Measurements from ENCODE around the gene LSM10. TPM values are rescaled to one million over a fixed set of nuclear protein-coding genes. Genes with fewer than 3 reads are reported as not detected.

The LSM10 gene
- total and polyA plus RNA-seq, 2 donors = 14.2 to 44.2 TPM

DNA sequence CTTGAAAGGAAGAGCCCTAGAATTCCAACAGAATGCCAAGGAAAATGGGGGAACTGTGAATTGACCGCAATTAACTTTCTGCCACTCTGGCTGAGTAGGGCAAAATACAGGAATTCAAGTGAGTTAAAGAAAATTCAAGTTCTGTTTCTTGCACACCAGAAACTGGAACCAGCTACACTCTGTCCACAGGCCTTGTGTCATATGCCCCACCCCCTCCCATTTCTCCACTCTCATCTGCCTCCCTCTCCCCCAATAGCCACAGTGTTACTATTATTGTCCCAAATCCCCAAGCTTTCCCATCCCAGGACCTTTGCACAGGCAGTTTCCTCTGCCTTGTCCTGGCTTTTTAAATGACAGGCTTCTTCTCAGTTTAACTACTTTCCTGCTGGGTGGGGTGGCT lies 7.7 kb downstream of the LSM10 start:
- 98% methylated on average over 1 of the region's 1 CpG for WGBS
- no peaks in the 10 kb centered on the region for H3K27me3 ChIP-seq (ENCODE audit: control insufficient read depth in 2 of 2, insufficient read depth in 1 of 2, low read length in 1 of 2)
- peaks cover 5 to 16% of the 10 kb centered on the region in 2 donors for H3K4me1 ChIP-seq (ENCODE audit: control insufficient read depth in 2 of 2, insufficient read depth in 2 of 2, low read length in 2 of 2)

DNA sequence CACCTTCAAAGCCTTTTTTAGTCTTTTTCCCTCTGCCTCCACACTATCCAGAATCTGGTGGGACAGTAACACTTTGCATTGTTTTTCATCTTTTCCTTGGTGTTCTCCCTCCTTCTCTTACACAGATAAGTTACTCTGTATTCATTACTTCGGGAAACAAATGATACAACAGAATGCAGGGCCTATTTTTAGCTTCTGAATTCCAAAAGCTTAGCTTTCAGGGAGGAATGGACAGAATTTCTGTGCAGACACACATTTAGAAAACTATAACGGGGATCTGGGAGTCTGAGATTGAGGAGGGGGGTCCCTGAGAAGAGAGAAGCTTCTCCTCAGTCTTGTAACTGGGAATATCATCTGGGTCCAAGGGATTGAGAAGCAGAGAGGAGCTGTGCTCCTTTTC lies 8.4 kb downstream of the LSM10 start:
- DNase-seq (ENCODE audit: low read depth in 6 of 9, low spot score in 9 of 9) = no peak
- 95% methylated on average over 2 of the region's 2 CpGs for WGBS
- no peaks in the 10 kb centered on the region for H3K27me3 ChIP-seq (ENCODE audit: control insufficient read depth in 2 of 2, insufficient read depth in 1 of 2, low read length in 1 of 2)
- peaks cover 27 to 29% of the 10 kb centered on the region in 2 donors for H3K36me3 ChIP-seq (ENCODE audit: control insufficient read depth in 2 of 2, insufficient read depth in 2 of 2, low read length in 1 of 2)
- peak overlapping the region in 1 of 2 donors; percentile 49 for H3K27ac ChIP-seq (ENCODE audit: low read depth in 1 of 2, low read length in 1 of 2)
- H3K4me3 ChIP-seq (ENCODE audit: low read length in 2 of 2) = no peak overlapping the region
- peaks cover 11 to 23% of the 10 kb centered on the region in 2 donors for H3K4me1 ChIP-seq (ENCODE audit: control insufficient read depth in 2 of 2, insufficient read depth in 2 of 2, low read length in 2 of 2)
- no peaks in the 10 kb centered on the region for H3K9me3 ChIP-seq (ENCODE audit: control insufficient read depth in 2 of 2, insufficient read depth in 1 of 2, low read length in 1 of 2)

More for the DNA sequence above, 7.7 kb downstream of the LSM10 start:
- H3K36me3 ChIP-seq (ENCODE audit: control insufficient read depth in 2 of 2, insufficient read depth in 2 of 2, low read length in 1 of 2) = peaks cover 27 to 29% of the 10 kb centered on the region in 2 donors
- peak overlapping the region; percentile 21 to 49 for H3K27ac ChIP-seq (ENCODE audit: low read depth in 1 of 2, low read length in 1 of 2)
- no peak for DNase-seq (ENCODE audit: low read depth in 6 of 9, low spot score in 9 of 9)
- H3K4me3 ChIP-seq (ENCODE audit: low read length in 2 of 2) = no peak overlapping the region
- no peaks in the 10 kb centered on the region for H3K9me3 ChIP-seq (ENCODE audit: control insufficient read depth in 2 of 2, insufficient read depth in 1 of 2, low read length in 1 of 2)

DNA sequence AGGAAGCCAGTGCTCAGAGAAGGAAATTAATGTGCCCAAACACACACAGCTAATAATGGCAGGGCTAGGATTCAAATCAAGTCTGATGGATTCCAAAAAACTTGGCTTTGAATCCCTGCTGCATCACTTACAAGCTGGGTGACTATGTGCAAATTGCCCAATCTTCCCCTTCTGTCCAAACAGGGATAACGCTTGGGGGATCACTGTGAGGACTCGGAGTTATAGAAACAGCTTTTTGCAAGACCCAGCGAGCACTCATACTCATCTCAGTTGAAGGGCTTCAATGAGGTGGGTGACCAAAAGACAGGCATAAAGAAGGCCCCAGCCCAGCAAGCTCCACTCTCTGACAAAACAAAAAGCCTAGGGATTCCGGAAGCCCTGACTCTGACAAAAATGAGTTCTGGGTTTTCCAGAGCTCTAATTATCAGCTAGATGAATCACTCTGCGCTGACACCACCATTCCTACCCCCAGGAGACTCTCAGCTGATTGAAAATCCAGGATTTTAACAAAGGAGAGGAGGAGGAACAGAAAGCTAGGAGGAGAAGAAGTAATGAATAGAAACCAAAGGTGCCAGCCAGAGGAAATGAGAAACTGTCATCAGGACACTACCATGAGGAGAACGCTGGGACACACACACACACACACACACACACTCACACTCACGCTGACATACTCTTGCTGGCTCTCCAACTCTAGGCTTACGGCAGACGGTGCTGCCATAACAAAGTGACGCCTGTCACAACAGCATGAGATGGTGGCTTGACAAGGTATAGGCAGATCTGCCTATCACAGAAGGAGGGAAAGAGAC lies 10.4 kb downstream of the LSM10 start:
- peak overlapping the region; percentile 79 to 84 for H3K27ac ChIP-seq (ENCODE audit: low read depth in 1 of 2, low read length in 1 of 2)
- no peaks in the 10 kb centered on the region for H3K27me3 ChIP-seq (ENCODE audit: control insufficient read depth in 2 of 2, insufficient read depth in 1 of 2, low read length in 1 of 2)
- no peak overlapping the region for H3K4me3 ChIP-seq (ENCODE audit: low read length in 2 of 2)
- H3K36me3 ChIP-seq (ENCODE audit: control insufficient read depth in 2 of 2, insufficient read depth in 2 of 2, low read length in 1 of 2) = peaks cover 13 to 15% of the 10 kb centered on the region in 2 donors
- peaks cover 11 to 26% of the 10 kb centered on the region in 2 donors for H3K4me1 ChIP-seq (ENCODE audit: control insufficient read depth in 2 of 2, insufficient read depth in 2 of 2, low read length in 2 of 2)
- DNase-seq (ENCODE audit: low read depth in 6 of 9, low spot score in 9 of 9) = no peak
- no peaks in the 10 kb centered on the region for H3K9me3 ChIP-seq (ENCODE audit: control insufficient read depth in 2 of 2, insufficient read depth in 1 of 2, low read length in 1 of 2)
- WGBS = 94% methylated on average over 10 of the region's 10 CpGs

DNA sequence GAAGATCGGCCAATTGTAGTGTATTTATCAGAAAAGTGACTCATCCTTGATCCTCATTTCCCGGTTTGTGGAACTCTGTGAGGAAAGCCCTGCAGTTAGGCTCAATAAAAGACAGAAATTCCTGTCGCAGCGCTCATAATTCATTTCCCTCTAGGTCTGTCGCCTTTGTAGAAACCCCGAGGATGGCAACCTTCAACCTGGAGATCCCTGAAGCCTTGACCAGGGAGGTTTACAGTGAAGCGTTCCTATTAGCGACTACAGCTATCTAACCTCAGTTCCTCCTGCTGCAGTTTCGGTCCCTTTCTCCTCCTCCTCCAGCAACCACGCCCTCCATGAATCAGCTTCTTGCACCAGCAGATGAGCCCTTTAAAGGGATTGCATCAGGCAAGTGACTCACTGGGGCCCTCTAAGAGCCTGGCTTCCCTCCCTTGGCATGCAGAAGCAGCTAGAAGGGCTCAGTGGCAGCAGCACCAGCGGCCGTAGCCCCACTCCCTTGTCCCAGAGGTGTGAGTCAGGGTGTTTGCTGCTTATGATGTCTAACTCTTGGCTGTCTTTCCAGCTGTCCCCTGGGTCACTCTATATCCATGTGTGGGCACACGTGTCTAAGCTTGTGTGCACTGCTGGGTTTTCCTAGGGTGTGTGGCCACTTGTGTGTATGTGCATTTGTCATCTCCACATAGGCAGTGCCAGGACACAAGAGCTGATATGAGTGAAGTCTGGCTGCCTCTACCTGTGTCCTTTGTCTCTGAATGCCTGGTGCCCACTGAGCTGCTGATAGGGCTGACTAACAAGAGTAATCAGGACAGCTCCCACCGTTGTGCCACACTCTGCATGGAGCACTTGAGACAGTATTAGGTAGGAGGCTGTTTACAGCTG lies 11.2 kb downstream of the LSM10 start:
- H3K36me3 ChIP-seq (ENCODE audit: control insufficient read depth in 2 of 2, insufficient read depth in 2 of 2, low read length in 1 of 2) = peaks cover 11% of the 10 kb centered on the region in 2 donors
- H3K4me1 ChIP-seq (ENCODE audit: control insufficient read depth in 2 of 2, insufficient read depth in 2 of 2, low read length in 2 of 2) = peaks cover 11 to 26% of the 10 kb centered on the region in 2 donors
- no peaks in the 10 kb centered on the region for H3K27me3 ChIP-seq (ENCODE audit: control insufficient read depth in 2 of 2, insufficient read depth in 1 of 2, low read length in 1 of 2)
- peak overlapping the region; percentile 43 to 74 for H3K4me3 ChIP-seq (ENCODE audit: low read length in 2 of 2)
- H3K27ac ChIP-seq (ENCODE audit: low read depth in 1 of 2, low read length in 1 of 2) = peak overlapping the region; percentile 79 to 84
- H3K9me3 ChIP-seq (ENCODE audit: control insufficient read depth in 2 of 2, insufficient read depth in 1 of 2, low read length in 1 of 2) = no peaks in the 10 kb centered on the region
- 10% methylated on average over 14 of the region's 14 CpGs for WGBS
- peak in 4 of 9 donors; percentile 47 to 78 (median 52) for DNase-seq (ENCODE audit: low read depth in 6 of 9, low spot score in 9 of 9)

DNA sequence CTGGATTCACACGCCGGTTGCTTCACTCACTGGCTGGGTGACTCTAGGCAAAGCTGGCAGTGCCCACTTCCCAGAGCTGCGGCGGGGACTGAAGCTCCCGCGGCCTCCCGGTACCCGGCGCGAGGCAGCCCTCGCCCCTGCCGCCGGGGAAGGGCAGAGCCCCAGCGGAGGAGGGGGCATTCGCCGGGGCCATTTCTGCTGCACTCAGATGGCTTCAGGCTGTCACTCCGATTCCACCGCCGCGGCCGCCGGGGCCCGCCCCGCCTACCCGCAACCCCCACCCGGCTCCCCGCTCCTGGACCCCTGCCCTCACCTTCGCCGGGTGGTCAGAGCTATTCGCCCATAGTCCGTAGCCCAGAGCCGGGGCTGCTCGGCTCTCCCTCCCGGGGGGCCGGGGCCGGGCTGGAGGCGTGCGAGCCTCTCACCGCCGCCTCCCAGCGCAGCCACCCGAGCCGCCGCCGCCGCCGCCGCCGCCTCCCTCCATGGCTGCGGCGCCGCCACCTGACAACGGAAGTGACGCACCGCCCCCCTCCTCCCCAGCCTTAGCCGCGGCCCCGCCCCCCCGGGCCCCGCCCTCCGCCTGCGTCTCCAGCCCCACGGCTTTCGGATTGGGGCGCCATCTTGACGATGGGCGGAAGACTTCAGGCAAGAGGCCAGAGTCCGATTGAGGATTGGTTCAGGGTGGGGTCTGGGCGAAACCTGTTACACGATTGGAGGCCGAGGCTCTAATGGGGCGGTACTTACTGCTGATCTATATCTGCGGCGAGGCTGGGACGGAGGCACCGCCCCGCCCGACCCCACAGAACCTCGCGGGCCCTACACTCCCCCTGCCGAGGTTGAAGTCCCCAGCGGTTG lies 12.1 kb downstream of the LSM10 start, which contains the start of gene STK40:
Gene STK40, minus strand, starts transcription at position 515 of the 855 bp plus-strand sequence. CDS start 24,592 bp downstream, outside the sequence.
- DNase-seq (ENCODE audit: low read depth in 6 of 9, low spot score in 9 of 9) = peak; percentile 94 to 99 (median 97)
- Histone ChIP-seq H3K27ac (ENCODE audit: low read depth in 1 of 2, low read length in 1 of 2) (peak within 1 kb of the TSS; percentile 79 to 90), H3K4me1 (ENCODE audit: control insufficient read depth in 2 of 2, insufficient read depth in 2 of 2, low read length in 2 of 2) (peaks cover 11 to 26% of the 10 kb centered on the region in 2 donors), H3K9me3 (ENCODE audit: control insufficient read depth in 2 of 2, insufficient read depth in 1 of 2, low read length in 1 of 2) (no peaks in the 10 kb centered on the region), H3K4me3 (ENCODE audit: low read length in 2 of 2) (peak within 1 kb of the TSS; percentile 67 to 74), H3K27me3 (ENCODE audit: control insufficient read depth in 2 of 2, insufficient read depth in 1 of 2, low read length in 1 of 2) (no peaks in the 10 kb centered on the region), H3K36me3 (ENCODE audit: control insufficient read depth in 2 of 2, insufficient read depth in 2 of 2, low read length in 1 of 2) (peaks cover 3 to 4% of the 10 kb centered on the region in 2 donors)
- under 1% methylated on average over 82 of the region's 82 CpGs for WGBS

DNA sequence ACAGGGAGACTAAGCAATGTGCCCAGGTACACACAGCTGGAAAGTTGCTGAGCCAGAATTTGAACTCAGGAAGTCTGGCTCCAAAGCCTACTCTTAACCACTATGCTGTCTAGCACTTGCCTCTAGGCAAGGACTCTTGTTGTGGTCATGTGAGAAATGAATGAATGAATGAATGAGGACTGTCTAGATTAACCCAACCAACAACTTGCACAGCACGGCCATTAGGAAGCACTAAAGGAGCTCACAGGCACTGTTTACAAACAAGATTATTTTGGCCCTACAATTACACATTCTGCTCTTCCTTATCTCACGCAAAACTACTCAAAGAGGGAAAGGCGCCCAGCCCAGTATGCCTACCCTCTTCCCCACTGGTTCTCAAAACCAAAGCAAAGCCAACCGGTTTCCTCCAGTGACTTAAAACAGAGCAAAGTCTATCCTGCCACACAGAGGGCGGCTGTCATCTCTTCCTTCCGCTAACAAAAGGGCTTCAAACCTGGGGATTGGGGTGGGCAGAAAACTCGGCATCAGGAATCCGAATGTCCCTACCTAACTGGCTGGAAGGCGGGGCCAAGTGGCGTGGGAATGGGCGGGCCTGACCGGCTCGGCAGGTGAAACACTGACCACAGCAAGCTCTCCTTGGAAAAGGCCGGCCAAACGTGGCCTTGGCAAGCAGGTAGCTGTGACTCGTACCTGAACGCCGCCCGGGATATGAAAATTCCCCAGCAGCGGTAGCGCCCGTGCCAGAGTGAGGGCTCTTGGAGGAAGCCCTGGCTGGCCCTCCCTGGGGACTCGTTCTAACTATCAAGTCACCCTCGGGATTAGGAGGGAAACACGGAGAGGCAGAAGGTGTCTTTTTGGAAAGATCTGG lies 12.9 kb downstream of the LSM10 start:
- WGBS = under 1% methylated on average over 25 of the region's 25 CpGs
- Histone ChIP-seq H3K4me1 (ENCODE audit: control insufficient read depth in 2 of 2, insufficient read depth in 2 of 2, low read length in 2 of 2) (peaks cover 11 to 26% of the 10 kb centered on the region in 2 donors), H3K27ac (ENCODE audit: low read depth in 1 of 2, low read length in 1 of 2) (peak overlapping the region; percentile 73 to 90), H3K4me3 (ENCODE audit: low read length in 2 of 2) (peak overlapping the region; percentile 67 to 74), H3K36me3 (ENCODE audit: control insufficient read depth in 2 of 2, insufficient read depth in 2 of 2, low read length in 1 of 2) (peaks cover 3 to 4% of the 10 kb centered on the region in 2 donors), H3K9me3 (ENCODE audit: control insufficient read depth in 2 of 2, insufficient read depth in 1 of 2, low read length in 1 of 2) (no peaks in the 10 kb centered on the region), H3K27me3 (ENCODE audit: control insufficient read depth in 2 of 2, insufficient read depth in 1 of 2, low read length in 1 of 2) (no peaks in the 10 kb centered on the region)
- peak in 5 of 9 donors; percentile 48 to 81 (median 58) for DNase-seq (ENCODE audit: low read depth in 6 of 9, low spot score in 9 of 9)

DNA sequence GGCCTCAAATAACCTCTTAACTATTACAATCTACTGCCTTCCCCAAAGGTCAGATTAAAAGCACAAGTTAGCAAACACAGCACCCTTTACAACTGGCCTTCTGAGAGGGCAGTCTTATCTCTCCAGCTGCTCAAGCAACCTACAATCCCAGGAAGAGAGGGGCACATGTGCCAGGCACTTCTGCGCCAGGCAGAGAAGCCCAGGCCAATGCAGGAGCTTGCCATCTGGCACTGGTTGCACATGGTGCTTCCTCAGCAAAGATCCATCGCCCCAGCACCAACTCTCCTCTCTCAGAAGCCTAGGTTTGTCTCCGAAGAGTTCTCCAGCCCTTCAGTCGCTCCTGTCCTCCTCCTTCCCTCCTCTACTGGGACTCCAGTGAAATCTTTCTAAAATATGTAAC lies 14.5 kb downstream of the LSM10 start:
- Histone ChIP-seq H3K36me3 (ENCODE audit: control insufficient read depth in 2 of 2, insufficient read depth in 2 of 2, low read length in 1 of 2) (peaks cover 0 to 3% of the 10 kb centered on the region in 2 donors), H3K9me3 (ENCODE audit: control insufficient read depth in 2 of 2, insufficient read depth in 1 of 2, low read length in 1 of 2) (no peaks in the 10 kb centered on the region), H3K27ac (ENCODE audit: low read depth in 1 of 2, low read length in 1 of 2) (no peak overlapping the region), H3K4me1 (ENCODE audit: control insufficient read depth in 2 of 2, insufficient read depth in 2 of 2, low read length in 2 of 2) (peaks cover 11 to 26% of the 10 kb centered on the region in 2 donors), H3K27me3 (ENCODE audit: control insufficient read depth in 2 of 2, insufficient read depth in 1 of 2, low read length in 1 of 2) (no peaks in the 10 kb centered on the region), H3K4me3 (ENCODE audit: low read length in 2 of 2) (no peak overlapping the region)
- WGBS = 95% methylated on average over 4 of the region's 4 CpGs
- no peak for DNase-seq (ENCODE audit: low read depth in 6 of 9, low spot score in 9 of 9)

DNA sequence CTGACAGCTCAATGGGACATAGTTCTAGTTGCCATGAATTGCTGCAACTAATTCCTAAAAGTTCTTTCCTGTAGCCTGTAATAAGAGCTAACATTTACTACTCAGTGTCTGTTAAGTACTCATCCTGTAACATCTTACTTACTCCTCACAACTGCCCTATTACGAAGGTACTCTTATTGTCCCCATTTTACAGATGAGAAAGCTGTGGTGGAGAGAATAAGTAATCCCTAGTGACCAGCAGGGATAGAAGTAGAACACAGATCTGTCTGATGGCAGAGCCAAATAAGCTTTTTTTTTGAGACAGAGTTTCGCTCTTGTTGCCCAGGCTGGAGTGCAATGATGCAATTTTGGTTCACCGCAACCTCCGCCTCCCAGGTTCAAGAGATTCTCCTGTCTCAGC lies 15.0 kb downstream of the LSM10 start:
- H3K36me3 ChIP-seq (ENCODE audit: control insufficient read depth in 2 of 2, insufficient read depth in 2 of 2, low read length in 1 of 2) = peaks cover 0 to 3% of the 10 kb centered on the region in 2 donors
- H3K4me3 ChIP-seq (ENCODE audit: low read length in 2 of 2) = no peak overlapping the region
- no peak overlapping the region for H3K27ac ChIP-seq (ENCODE audit: low read depth in 1 of 2, low read length in 1 of 2)
- H3K4me1 ChIP-seq (ENCODE audit: control insufficient read depth in 2 of 2, insufficient read depth in 2 of 2, low read length in 2 of 2) = peaks cover 11 to 28% of the 10 kb centered on the region in 2 donors
- no peaks in the 10 kb centered on the region for H3K27me3 ChIP-seq (ENCODE audit: control insufficient read depth in 2 of 2, insufficient read depth in 1 of 2, low read length in 1 of 2)
- WGBS = 98% methylated on average over 4 of the region's 4 CpGs
- no peaks in the 10 kb centered on the region for H3K9me3 ChIP-seq (ENCODE audit: control insufficient read depth in 2 of 2, insufficient read depth in 1 of 2, low read length in 1 of 2)
- DNase-seq (ENCODE audit: low read depth in 6 of 9, low spot score in 9 of 9) = no peak
